ENCODE results near the gene EEIG2.

DNA sequence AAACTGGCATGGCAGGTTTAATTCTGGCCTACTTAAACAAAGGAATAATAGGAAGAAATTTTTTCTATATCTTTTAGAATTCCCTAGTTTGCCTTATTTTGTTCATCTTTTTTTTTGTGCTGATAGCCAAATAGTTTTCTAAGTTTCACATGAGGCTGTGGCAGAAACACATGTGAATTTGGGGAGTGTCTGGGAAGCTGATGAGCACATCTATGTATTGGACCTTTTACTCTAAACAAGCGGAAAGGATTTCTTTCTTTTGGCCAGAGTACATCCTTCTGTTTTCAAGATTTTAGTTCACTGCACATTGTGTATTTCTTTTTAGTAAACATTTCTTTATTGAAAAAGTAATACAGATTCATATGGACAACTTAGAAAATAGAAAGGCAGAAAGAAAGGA lies 5.6 kb downstream of the EEIG2 start:
- TF ChIP-seq, protein P1, sequence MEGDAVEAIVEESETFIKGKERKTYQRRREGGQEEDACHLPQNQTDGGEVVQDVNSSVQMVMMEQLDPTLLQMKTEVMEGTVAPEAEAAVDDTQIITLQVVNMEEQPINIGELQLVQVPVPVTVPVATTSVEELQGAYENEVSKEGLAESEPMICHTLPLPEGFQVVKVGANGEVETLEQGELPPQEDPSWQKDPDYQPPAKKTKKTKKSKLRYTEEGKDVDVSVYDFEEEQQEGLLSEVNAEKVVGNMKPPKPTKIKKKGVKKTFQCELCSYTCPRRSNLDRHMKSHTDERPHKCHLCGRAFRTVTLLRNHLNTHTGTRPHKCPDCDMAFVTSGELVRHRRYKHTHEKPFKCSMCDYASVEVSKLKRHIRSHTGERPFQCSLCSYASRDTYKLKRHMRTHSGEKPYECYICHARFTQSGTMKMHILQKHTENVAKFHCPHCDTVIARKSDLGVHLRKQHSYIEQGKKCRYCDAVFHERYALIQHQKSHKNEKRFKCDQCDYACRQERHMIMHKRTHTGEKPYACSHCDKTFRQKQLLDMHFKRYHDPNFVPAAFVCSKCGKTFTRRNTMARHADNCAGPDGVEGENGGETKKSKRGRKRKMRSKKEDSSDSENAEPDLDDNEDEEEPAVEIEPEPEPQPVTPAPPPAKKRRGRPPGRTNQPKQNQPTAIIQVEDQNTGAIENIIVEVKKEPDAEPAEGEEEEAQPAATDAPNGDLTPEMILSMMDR (IDR thresholded peaks at IDR 0.05) = no peak
- no peak for TF ChIP-seq EZH2 (IDR thresholded peaks at IDR 0.05; ENCODE audit: borderline replicate concordance, insufficient read depth, low read depth, low read length, poor library complexity, severe bottlenecking)
